Endothelial cell of hepatic sinusoid (primary cell): ENCODE measurements around the gene CDC7.

Experiments used
- in situ Hi-C: cut with HindIII; loops from 2 replicates; pipeline ENCODE4 v1.10.0; 2017; ENCODE audit warnings: low sequenced_read_pairs

CDC7 gene

DNA sequence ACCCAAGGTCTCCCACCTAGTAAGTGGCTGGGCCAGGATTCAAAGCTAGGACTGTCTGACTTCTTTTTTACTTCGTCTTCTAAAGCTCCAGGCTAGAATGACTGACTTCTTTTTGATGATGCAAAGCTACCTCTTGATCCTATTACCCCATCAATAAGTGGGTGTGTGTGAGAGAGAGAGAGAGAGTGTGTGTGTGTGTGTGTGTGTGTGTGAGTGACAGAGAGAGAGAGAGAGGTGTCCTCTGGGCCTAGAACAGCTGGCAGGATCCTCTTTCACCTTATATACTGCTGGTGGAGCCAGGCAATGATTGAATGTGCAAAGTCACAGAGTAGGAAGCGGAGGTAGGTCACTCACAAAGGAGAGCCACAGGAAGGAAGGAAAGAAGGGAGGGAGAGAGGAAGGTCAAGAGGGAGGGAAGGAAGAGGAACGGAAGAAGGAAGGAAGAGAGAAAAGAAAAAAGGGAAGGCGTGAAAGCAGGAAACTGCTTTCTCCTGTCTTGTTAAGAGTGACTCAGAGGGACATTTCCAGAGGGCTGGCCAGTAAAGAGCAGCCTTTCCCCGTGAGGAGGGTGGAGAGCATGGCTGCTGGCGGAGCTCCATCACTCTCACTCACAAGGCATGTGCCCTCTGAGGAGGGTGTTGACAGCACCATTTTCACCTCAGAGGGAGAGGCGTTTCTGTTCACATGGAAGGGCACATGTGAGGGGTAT, 68.9 kb downstream of the CDC7 start:
- in situ Hi-C loops = no loop called here

- in situ Hi-C loops = no loop called here
These were observed 69.4 kb downstream of the CDC7 start for GRCh38 chr1:91570120-91570448.

DNA sequence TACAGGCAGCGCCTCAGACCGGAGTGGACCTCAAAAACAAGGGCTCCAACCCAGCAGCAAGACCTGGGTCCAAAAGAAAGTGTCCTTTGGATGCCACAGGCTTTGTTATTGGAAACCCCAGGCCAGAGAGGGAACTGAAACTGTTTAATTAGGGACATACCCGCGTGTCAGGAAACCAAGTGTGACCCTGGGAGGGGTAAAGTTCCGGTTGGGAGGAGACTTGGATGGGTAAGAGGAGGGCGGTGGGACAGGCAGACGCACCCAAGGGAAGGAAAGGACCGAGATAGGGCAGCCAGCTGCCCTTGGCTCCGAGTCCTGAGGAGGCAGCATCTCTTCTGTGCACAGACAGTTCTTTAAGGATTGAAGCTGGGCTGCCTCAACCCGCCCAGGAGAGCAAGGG, 71.4 kb downstream of the CDC7 start:
- in situ Hi-C loops = no loop called here
